Ishikawa (cell line): ENCODE results near the gene ST6GALNAC3.

Experiments used
- CEBPB ChIP-seq: IDR thresholded peaks from 2 replicates; pipeline ENCODE4 v1.6.1; 2012
- NFIC ChIP-seq: IDR thresholded peaks from 2 replicates; pipeline ENCODE4 v1.6.1; 2012
- TCF12 ChIP-seq: IDR thresholded peaks from 2 replicates; pipeline ENCODE4 v1.6.1; 2012; ENCODE audit warnings: low read depth
- TF ChIP-seq, protein P1 (sequence below): IDR thresholded peaks from 2 replicates; pipeline ENCODE4 v1.6.1; 2012
- TF ChIP-seq, protein P2 (sequence below): IDR thresholded peaks from 2 replicates; pipeline ENCODE4 v1.6.1; 2012

DNA sequence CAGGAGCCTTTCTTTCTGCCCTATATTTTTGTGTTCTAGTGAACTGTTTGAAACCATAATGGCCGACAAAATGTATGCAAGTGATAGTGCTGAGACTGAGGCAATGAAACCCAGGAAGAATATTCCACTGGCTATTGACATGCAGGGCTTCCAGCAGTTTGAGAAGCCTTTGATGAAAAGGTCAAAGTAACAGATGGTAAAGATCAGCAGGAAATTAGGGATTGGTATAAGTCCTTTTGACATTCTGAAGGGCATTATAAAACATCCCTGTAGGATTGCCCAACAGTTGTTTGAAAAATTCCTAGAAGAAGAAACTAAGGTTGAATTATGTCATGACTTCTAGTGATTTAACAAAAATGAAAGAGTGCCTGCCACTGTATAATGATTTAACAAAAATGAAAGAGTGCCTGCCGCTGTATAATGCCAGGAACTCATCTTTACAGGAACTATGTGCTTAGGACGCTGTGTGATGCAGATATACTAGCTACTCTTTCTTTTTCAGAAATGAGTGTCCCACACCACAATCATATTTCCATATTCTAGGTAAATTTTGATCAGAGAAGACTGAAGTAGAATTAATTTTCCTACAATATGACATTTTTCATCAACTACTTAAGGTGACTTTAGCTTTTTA lies 508.8 kb downstream of the ST6GALNAC3 start:
- TF ChIP-seq CEBPB, result no peak
- no peak for TF ChIP-seq TCF12
- TF ChIP-seq NFIC, result no peak
- TF ChIP-seq, protein P1, sequence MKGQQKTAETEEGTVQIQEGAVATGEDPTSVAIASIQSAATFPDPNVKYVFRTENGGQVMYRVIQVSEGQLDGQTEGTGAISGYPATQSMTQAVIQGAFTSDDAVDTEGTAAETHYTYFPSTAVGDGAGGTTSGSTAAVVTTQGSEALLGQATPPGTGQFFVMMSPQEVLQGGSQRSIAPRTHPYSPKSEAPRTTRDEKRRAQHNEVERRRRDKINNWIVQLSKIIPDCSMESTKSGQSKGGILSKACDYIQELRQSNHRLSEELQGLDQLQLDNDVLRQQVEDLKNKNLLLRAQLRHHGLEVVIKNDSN, result no peak
- TF ChIP-seq, protein P2, sequence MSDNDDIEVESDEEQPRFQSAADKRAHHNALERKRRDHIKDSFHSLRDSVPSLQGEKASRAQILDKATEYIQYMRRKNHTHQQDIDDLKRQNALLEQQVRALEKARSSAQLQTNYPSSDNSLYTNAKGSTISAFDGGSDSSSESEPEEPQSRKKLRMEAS, result no peak
